H1 (cell line): ENCODE data around the gene DSTYK. TPM values are rescaled to one million over a fixed set of nuclear protein-coding genes. Genes with fewer than 3 reads are reported as not detected.

ENCODE experiments used
- CTCF ChIA-PET: fragments of 300-600 bp; sonication (Branson Sonifier 250); formaldehyde crosslinking; loops from one replicate; lab custom pipeline; 2021; ENCODE audit not compliant: partially characterized antibody; lab: Charles Lee
- POLR2A ChIA-PET: fragments of 300-600 bp; sonication (Branson Sonifier 250); formaldehyde crosslinking; loops from one replicate; lab custom pipeline; 2021; ENCODE audit warnings: inconsistent platforms; ENCODE audit not compliant: partially characterized antibody; lab: Charles Lee
- DNase-seq, 2 experiments: peaks; one replicate each; pipeline versions ENCODE4 v3.0.0 to v3.0.0-alpha.2; 2010 to 2022; ENCODE audit warnings: low spot score in 2 of 2, low read depth in 1 of 2, mixed read lengths in 1 of 2
- FAIRE-seq: peaks from 2 replicates; lab custom pipeline; 2011; peaks lifted over from hg19 to GRCh38; lab: Jason Lieb, UNC
- H2AFZ ChIP-seq: 2 replicates; pipeline ENCODE4 v1.8.1; 2012; ENCODE audit warnings: low read length, inconsistent platforms
- H2AK5ac ChIP-seq: 2 replicates; pipeline ENCODE4 v1.6.1; 2013; ENCODE audit warnings: low read depth, low read length
- H2BK120ac ChIP-seq: replicated peaks from 2 replicates; pipeline ENCODE3; 2013; ENCODE audit warnings: low read depth, low read length, inconsistent platforms
- H2BK12ac ChIP-seq: 2 replicates; pipeline ENCODE4 v1.6.1; 2013; ENCODE audit warnings: low read depth, low read length
- H2BK15ac ChIP-seq: 2 replicates; pipeline ENCODE4 v1.6.1; 2013; ENCODE audit warnings: low read length
- H2BK20ac ChIP-seq: 2 replicates; pipeline ENCODE4 v1.6.1; 2013; ENCODE audit warnings: low read length
- H2BK5ac ChIP-seq: 2 replicates; pipeline ENCODE4 v1.6.1; 2013; ENCODE audit warnings: low read depth, low read length
- H3K14ac ChIP-seq: 2 replicates; pipeline ENCODE4 v1.6.1; 2013; ENCODE audit warnings: inconsistent platforms; ENCODE audit not compliant: insufficient read length
- H3K18ac ChIP-seq: 2 replicates; pipeline ENCODE4 v1.6.1; 2013; ENCODE audit warnings: low read length; ENCODE audit errors: extremely low read depth
- H3K23ac ChIP-seq: 2 replicates; pipeline ENCODE4 v1.6.1; 2013; ENCODE audit warnings: inconsistent platforms; ENCODE audit not compliant: insufficient read length
- H3K23me2 ChIP-seq: 2 replicates; pipeline ENCODE4 v1.6.1; 2013; ENCODE audit warnings: low read depth, low read length
- H3K27ac ChIP-seq: 2 replicates; pipeline ENCODE4 v1.6.1; 2011; ENCODE audit warnings: low read depth, low read length, inconsistent platforms
- H3K27me3 ChIP-seq, 4 experiments: replicated peaks in 1 of 4; 1 replicate in 1 of 4; 2 replicates in 3 of 4; pipeline versions ENCODE4 v1.6.1 to v1.8.1; 2011 to 2013; ENCODE audit warnings: low read length in 3 of 4, mild to moderate bottlenecking in 3 of 4, inconsistent platforms in 2 of 4, mixed read lengths in 2 of 4, moderate library complexity in 1 of 4; ENCODE audit not compliant: control insufficient read depth in 3 of 4, insufficient read depth in 3 of 4; ENCODE audit errors: extremely low read depth in 1 of 4
- H3K36me3 ChIP-seq, 4 experiments: 2 replicates each; pipeline versions ENCODE4 v1.6.1 to v1.8.1; 2011 to 2013; ENCODE audit warnings: mild to moderate bottlenecking in 4 of 4, low read length in 3 of 4, moderate library complexity in 2 of 4, control low read depth in 1 of 4, inconsistent platforms in 1 of 4; ENCODE audit not compliant: insufficient read depth in 4 of 4, control insufficient read depth in 2 of 4
- H3K4ac ChIP-seq: replicated peaks from 2 replicates; pipeline ENCODE3; 2013; ENCODE audit warnings: low read length, low read depth, mixed read lengths, inconsistent platforms; ENCODE audit not compliant: insufficient read length
- H3K4me1 ChIP-seq, 4 experiments: replicated peaks in 1 of 4; 1 replicate in 1 of 4; 2 replicates in 3 of 4; pipeline versions ENCODE4 v1.6.1 to v1.8.1; 2011 to 2013; ENCODE audit warnings: low read length in 3 of 4, inconsistent platforms in 2 of 4, mixed read lengths in 1 of 4; ENCODE audit not compliant: insufficient read depth in 4 of 4, control insufficient read depth in 3 of 4
- H3K4me2 ChIP-seq, 2 experiments: 2 replicates each; pipeline versions ENCODE4 v1.6.1 to v1.8.1; 2011 to 2013; ENCODE audit warnings: low read depth in 2 of 2, low read length in 2 of 2, control low read depth in 1 of 2, inconsistent platforms in 1 of 2, mild to moderate bottlenecking in 1 of 2; ENCODE audit not compliant: insufficient read depth in 1 of 2
- H3K4me3 ChIP-seq, 4 experiments: fragments of 200-600, 300-600 bp in 1 of 4; sonication (generic), shearing (Covaris generic), sonication (Bioruptor Twin) in 1 of 4; 2 replicates each; pipeline versions ENCODE4 v1.5.1 to v1.8.1; 2011 to 2016; ENCODE audit warnings: low read length in 4 of 4, low read depth in 3 of 4, control low read depth in 2 of 4, inconsistent platforms in 2 of 4, mild to moderate bottlenecking in 2 of 4, mixed read lengths in 1 of 4, moderate library complexity in 1 of 4; ENCODE audit not compliant: insufficient read depth in 2 of 4; ENCODE audit errors: extremely low read depth in 1 of 4
- H3K56ac ChIP-seq: replicated peaks from 2 replicates; pipeline ENCODE3; 2013; ENCODE audit warnings: low read depth, mild to moderate bottlenecking, mixed read lengths, low read length, inconsistent platforms; ENCODE audit not compliant: insufficient read length
- H3K79me1 ChIP-seq: 2 replicates; pipeline ENCODE4 v1.6.1; 2013; ENCODE audit warnings: low read depth, low read length, control low read depth
- H3K79me2 ChIP-seq, 2 experiments: 2 replicates each; pipeline versions ENCODE4 v1.6.1 to v1.8.1; 2012 to 2013; ENCODE audit warnings: low read length in 2 of 2, mild to moderate bottlenecking in 2 of 2, inconsistent platforms in 1 of 2; ENCODE audit not compliant: insufficient read depth in 2 of 2, control insufficient read depth in 1 of 2
- H3K9ac ChIP-seq, 4 experiments: replicated peaks in 1 of 4; 1 replicate in 1 of 4; 2 replicates in 3 of 4; pipeline versions ENCODE4 v1.6.1 to v1.8.1; 2011 to 2013; ENCODE audit warnings: low read depth in 3 of 4, low read length in 3 of 4, control low read depth in 2 of 4, mild to moderate bottlenecking in 2 of 4, moderate library complexity in 2 of 4, inconsistent platforms in 1 of 4; ENCODE audit errors: extremely low read depth in 1 of 4
- H3K9me3 ChIP-seq, 2 experiments: 2 replicates each; pipeline versions ENCODE4 v1.6.1 to v1.8.1; 2012 to 2013; ENCODE audit warnings: mild to moderate bottlenecking in 2 of 2, moderate library complexity in 2 of 2, control low read depth in 1 of 2, inconsistent platforms in 1 of 2, low read depth in 1 of 2, low read length in 1 of 2, mixed read lengths in 1 of 2; ENCODE audit not compliant: insufficient read depth in 2 of 2
- H4K20me1 ChIP-seq, 2 experiments: replicated peaks in 1 of 2; 2 replicates each; pipeline versions ENCODE3 to v1.8.1; 2011 to 2013; ENCODE audit warnings: inconsistent platforms in 2 of 2, low read length in 2 of 2, mild to moderate bottlenecking in 1 of 2; ENCODE audit not compliant: insufficient read depth in 2 of 2, control insufficient read depth in 1 of 2
- H4K5ac ChIP-seq: 2 replicates; pipeline ENCODE4 v1.6.1; 2013; ENCODE audit warnings: low read length, low read depth, mixed read lengths, inconsistent platforms; ENCODE audit not compliant: insufficient read length
- H4K8ac ChIP-seq: 2 replicates; pipeline ENCODE4 v1.8.0; 2013; ENCODE audit warnings: mild to moderate bottlenecking, moderate library complexity, low read length, inconsistent platforms; ENCODE audit not compliant: insufficient read depth; ENCODE audit errors: extremely low read depth
- H4K91ac ChIP-seq: replicated peaks from 2 replicates; pipeline ENCODE3; 2013; ENCODE audit warnings: low read length, mixed read lengths, inconsistent platforms; ENCODE audit not compliant: insufficient read length
- CREB1 ChIP-seq: IDR thresholded peaks from 2 replicates; pipeline ENCODE4 v1.6.1; 2012; ENCODE audit warnings: inconsistent platforms
- JUN ChIP-seq: IDR thresholded peaks from 2 replicates; pipeline ENCODE4 v1.6.1; 2011; ENCODE audit warnings: low read depth, mild to moderate bottlenecking, improper control_type of control experiment, low read length
- KDM1A ChIP-seq: fragments of 200-600, 300-600 bp; sonication (generic); IDR thresholded peaks from 2 replicates; pipeline ENCODE4 v1.7.1; 2016; ENCODE audit warnings: mild to moderate bottlenecking, low read length, borderline replicate concordance
- SAP30 ChIP-seq: fragments of 300-600 bp; sonication (generic); IDR thresholded peaks from 2 replicates; pipeline ENCODE4 v1.7.1; 2012; ENCODE audit warnings: low read length, moderate library complexity, mild to moderate bottlenecking, inconsistent platforms; ENCODE audit not compliant: insufficient read depth, insufficient replicate concordance
- TBP ChIP-seq: IDR thresholded peaks from 2 replicates; pipeline ENCODE4 v1.6.1; 2011; ENCODE audit warnings: low read depth, low read length, improper control_type of control experiment
- ZNF274 ChIP-seq: IDR thresholded peaks from 2 replicates; pipeline ENCODE4 v1.7.0; 2012; ENCODE audit warnings: low read length, borderline replicate concordance; ENCODE audit errors: extremely low read depth
- WGBS, 2 experiments: shearing (Covaris generic) in 1 of 2; methylation state at CpG; one replicate each; pipeline versions ENCODE4 v1.1.6 to v1.1.7; 2013 to 2015; ENCODE audit warnings: low lambda C conversion rate in 2 of 2, mixed read lengths in 2 of 2, inconsistent platforms in 1 of 2, low coverage in 1 of 2, missing lambda C conversion rate in 1 of 2; ENCODE audit not compliant: insufficient replicate concordance in 2 of 2, insufficient coverage in 1 of 2, insufficient read length in 1 of 2; ENCODE audit errors: extremely low coverage in 1 of 2, missing lambda C conversion rate in 1 of 2; 5-methylcytosine and 5-hydroxymethylcytosine counted together
- polyA plus RNA-seq, 7 experiments: library from polyadenylated mRNA; depleted of rRNA in 3 of 7; stranded (reverse) in 5 of 7; unstranded in 2 of 7; fragments of >200 nt in 5 of 7; fragments of 200-250 nt in 2 of 7; gene quantifications; 1 replicate in 5 of 7; 2 replicates in 1 of 7; 4 replicates in 1 of 7; pipeline versions ENCODE4 v1.2.1 to v1.2.3, GENCODE V29; 2011 to 2013; ENCODE audit warnings: missing spikeins in 2 of 7, mixed read lengths in 2 of 7
- total RNA-seq: library from RNA; stranded (reverse); fragmentation: NEBNext Ultra II Directional; extraction: Animal tissue kit (Norgen Biotek cat#: 25700); gene quantifications from 2 replicates; pipeline ENCODE4 v1.2.1, GENCODE V29; 2021

Gene DSTYK
- total and polyA plus RNA-seq, 2 of the 8 experiments (the other 6 are each of a cell fraction or from before 2014, with no cell fraction given) = 2.7 to 8.5 TPM

GRCh38 chr1:205240569-205240968 lies 29.1 kb upstream of the DSTYK start:
- H4K20me1 ChIP-seq = peaks cover 0 to 1% of the 10 kb centered on the region in 2 experiments
- H3K23ac ChIP-seq = no peak overlapping the region
- ChIA-PET CTCF (interaction anchor here (0.8 to 40.8 kb wide), 5 partner anchors 12 to 667 kb away, joined by 3 to 1035 read pairs (median 3); partner anchors contain the start of gene TMCC2), POLR2A (interaction anchor here (4.2 kb wide), 1 partner anchor 11 kb away, joined by 11 read pairs; no protein-coding TSS in a partner anchor)
- H3K27ac ChIP-seq = no peak overlapping the region
- H3K79me2 ChIP-seq = no peaks in the 10 kb centered on the region
- no peak overlapping the region for H3K14ac ChIP-seq
- 89% methylated on average over 3 of the region's 3 CpGs; no CpG with 5 or more reads in 1 of the 2 experiments for WGBS, 2 experiments
- H3K4me3 ChIP-seq = no peak overlapping the region
- H3K9me3 ChIP-seq = no peaks in the 10 kb centered on the region
- H2AK5ac ChIP-seq = no peak overlapping the region
- no peak overlapping the region for H3K4me2 ChIP-seq
- H4K8ac ChIP-seq = no peak overlapping the region
- H2BK120ac ChIP-seq = no peak overlapping the region
- no peak overlapping the region for H2BK5ac ChIP-seq
- FAIRE-seq (no peak), DNase-seq (no peak)
- H4K91ac ChIP-seq = no peak overlapping the region
- H3K36me3 ChIP-seq = peaks cover 0 to 5% (median 2%) of the 10 kb centered on the region in 4 experiments; a peak in 3 of 8 replicates
- no peak overlapping the region for H2BK20ac ChIP-seq
- H2BK12ac ChIP-seq = no peak overlapping the region
- H3K23me2 ChIP-seq = no peaks in the 10 kb centered on the region
- H3K79me1 ChIP-seq = peaks cover 2% of the 10 kb centered on the region; the same call in 1 of the 2 replicates
- H3K18ac ChIP-seq = no peak overlapping the region
- H3K4ac ChIP-seq = no peak overlapping the region
- no peak overlapping the region for H2AFZ ChIP-seq
- H2BK15ac ChIP-seq = no peak overlapping the region
- no peaks in the 10 kb centered on the region for H3K4me1 ChIP-seq
- H4K5ac ChIP-seq = no peak overlapping the region
- H3K9ac ChIP-seq = no peak overlapping the region
- no peaks in the 10 kb centered on the region for H3K27me3 ChIP-seq
- no peak overlapping the region for H3K56ac ChIP-seq
- no peak for TF ChIP-seq JUN
- TF ChIP-seq ZNF274 = no peak
- no peak for TF ChIP-seq SAP30
- TF ChIP-seq CREB1 = no peak
- no peak for TF ChIP-seq TBP
- TF ChIP-seq KDM1A = no peak
